B cell (primary cell): ENCODE measurements around the gene DNAL1. TPM values are rescaled to one million over a fixed set of nuclear protein-coding genes. Genes with fewer than 3 reads are reported as not detected.

ENCODE experiments used
- ATAC-seq: fragments of 200-7000 bp; cut with Tn5 transposase; one replicate; pipeline ENCODE4 v1.10.0; 2021; ENCODE audit warnings: low read depth, mild to moderate bottlenecking, moderate number of reproducible peaks, moderate library complexity
- CTCF ChIA-PET: fragments of 350-600 bp; sonication (Branson Sonifier 250); formaldehyde crosslinking; loops from one replicate; lab custom pipeline; 2021; ENCODE audit warnings: antibody characterized with exemption, inconsistent platforms; lab: Charles Lee
- POLR2A ChIA-PET: fragments of 350-600 bp; sonication (Branson Sonifier 250); formaldehyde crosslinking; loops from one replicate; lab custom pipeline; 2021; ENCODE audit warnings: antibody characterized with exemption; lab: Charles Lee
- DNase-seq: peaks from one replicate; pipeline ENCODE4 v3.0.0; 2013
- H2AFZ ChIP-seq: 2 replicates; pipeline ENCODE4 v1.6.1; 2012; ENCODE audit warnings: mild to moderate bottlenecking, low read depth, low read length; ENCODE audit not compliant: insufficient read depth, poor library complexity, severe bottlenecking
- H3K27ac ChIP-seq, 2 donors: 1 replicate in 1 of 2; 2 replicates in 1 of 2; pipeline ENCODE4 v1.5.1; 2012 to 2013; ENCODE audit warnings: low read length in 2 of 2, mild to moderate bottlenecking in 2 of 2, moderate library complexity in 1 of 2
- H3K27me3 ChIP-seq, 4 experiments: fragments of 200-600 bp in 1 of 4; sonication (generic) in 1 of 4; replicated peaks in 1 of 4; 1 replicate in 2 of 4; 2 replicates in 2 of 4; pipeline versions ENCODE4 v1.6.1 to v1.7.0; 2013 to 2016; ENCODE audit warnings: low read length in 3 of 4, mild to moderate bottlenecking in 2 of 4, mixed read lengths in 1 of 4, moderate library complexity in 1 of 4; ENCODE audit not compliant: insufficient read depth in 4 of 4, control insufficient read depth in 3 of 4; ENCODE audit errors: control extremely low read depth in 1 of 4
- H3K36me3 ChIP-seq, 2 experiments: replicated peaks in 1 of 2; 1 replicate in 1 of 2; 2 replicates in 1 of 2; pipeline versions ENCODE4 v1.6.1 to v1.7.1; 2013; ENCODE audit warnings: low read length in 1 of 2; ENCODE audit not compliant: insufficient read depth in 2 of 2, control insufficient read depth in 1 of 2; ENCODE audit errors: control extremely low read depth in 1 of 2, extremely low read depth in 1 of 2
- H3K4me1 ChIP-seq, 2 donors: fragments of 200-600 bp in 1 of 2; sonication (generic) in 1 of 2; 1 replicate in 1 of 2; 2 replicates in 1 of 2; pipeline versions ENCODE4 v1.5.1 to v1.6.1; 2013 to 2017; ENCODE audit warnings: low read length in 2 of 2; ENCODE audit not compliant: control insufficient read depth in 2 of 2, insufficient read depth in 2 of 2
- H3K4me2 ChIP-seq: replicated peaks from 2 replicates; pipeline ENCODE3; 2012; ENCODE audit warnings: mild to moderate bottlenecking, low read depth, low read length; ENCODE audit not compliant: poor library complexity, severe bottlenecking
- H3K4me3 ChIP-seq, 5 experiments: fragments of 200-600 bp in 1 of 5; sonication (generic) in 1 of 5; 1 replicate in 3 of 5; 2 replicates in 2 of 5; pipeline versions ENCODE4 v1.5.1 to v1.7.0; 2011 to 2016; ENCODE audit warnings: low read length in 4 of 5, mild to moderate bottlenecking in 4 of 5, low read depth in 2 of 5, control low read depth in 1 of 5, moderate library complexity in 1 of 5; ENCODE audit not compliant: insufficient read depth in 1 of 5; ENCODE audit errors: control extremely low read depth in 1 of 5, extremely low read depth in 1 of 5
- H3K79me2 ChIP-seq: fragments of 200-600 bp; sonication (generic); one replicate; pipeline ENCODE4 v1.6.0; 2016; ENCODE audit warnings: low read length; ENCODE audit not compliant: control insufficient read depth, insufficient read depth
- H3K9ac ChIP-seq: fragments of 200-600 bp; sonication (generic); 2 replicates; pipeline ENCODE4 v1.6.1; 2017; ENCODE audit warnings: mild to moderate bottlenecking, low read length, moderate library complexity
- H3K9me3 ChIP-seq, 3 donors: one replicate each; pipeline versions ENCODE4 v1.6.1 to v1.7.1; 2013; ENCODE audit warnings: low read length in 2 of 3; ENCODE audit not compliant: control insufficient read depth in 2 of 3, insufficient read depth in 1 of 3; ENCODE audit errors: control extremely low read depth in 1 of 3
- H4K20me1 ChIP-seq: 2 replicates; pipeline ENCODE4 v1.6.0; 2012; ENCODE audit warnings: mild to moderate bottlenecking, low read length; ENCODE audit not compliant: insufficient read depth, control insufficient read depth, poor library complexity, severe bottlenecking
- H3K27ac Mint-ChIP-seq: one replicate; pipeline ENCODE4 v1.8.0; 2021; ENCODE audit warnings: mixed read lengths
- H3K27me3 Mint-ChIP-seq: one replicate; pipeline ENCODE4 v1.8.0; 2021; ENCODE audit warnings: mixed read lengths
- H3K4me1 Mint-ChIP-seq: one replicate; pipeline ENCODE4 v1.8.0; 2021; ENCODE audit warnings: mixed read lengths
- H3K4me3 Mint-ChIP-seq: one replicate; pipeline ENCODE4 v1.8.0; 2021; ENCODE audit warnings: mixed read lengths
- H3K9me3 Mint-ChIP-seq: one replicate; pipeline ENCODE4 v1.8.0; 2022; ENCODE audit warnings: mixed read lengths; ENCODE audit not compliant: insufficient read depth
- CTCF ChIP-seq: fragments of 200-600 bp; IDR thresholded peaks from one replicate; pipeline ENCODE4 v1.8.0; 2022; ENCODE audit warnings: antibody characterized with exemption, mild to moderate bottlenecking
- EZH2 ChIP-seq: IDR thresholded peaks from 2 replicates; pipeline ENCODE4 v1.6.1; 2012; ENCODE audit warnings: borderline replicate concordance, low read depth, mild to moderate bottlenecking, moderate library complexity, low read length; ENCODE audit not compliant: insufficient read depth, poor library complexity, severe bottlenecking
- WGBS: methylation state at CpG from one replicate; pipeline ENCODE4 v1.1.5; 2013; ENCODE audit warnings: missing lambda C conversion rate; ENCODE audit not compliant: insufficient coverage; 5-methylcytosine and 5-hydroxymethylcytosine counted together
- intact Hi-C: fragments of 100-400 bp; cut with micrococcal nuclease; formaldehyde crosslinking; loops from one replicate; pipeline ENCODE4 v1.10.0; 2022
- polyA plus RNA-seq: library from polyadenylated mRNA; depleted of rRNA; stranded (reverse); fragments of >200 nt; gene quantifications from 2 replicates; pipeline ENCODE4 v1.2.3, GENCODE V29; 2012
- total RNA-seq, 2 donors: library from RNA; stranded (reverse); fragments of 120-200 nt in 1 of 2; gene quantifications; 1 replicate in 1 of 2; 2 replicates in 1 of 2; pipeline versions ENCODE4 v1.2.3 to v1.2.4, GENCODE V29; 2013 to 2022

Gene DNAL1
- total and polyA plus RNA-seq, 2 donors (not counting 1 experiment from before 2014, with no cell fraction given): 2.0 to 10.7 TPM

- no peak for TF ChIP-seq EZH2
- no peak for TF ChIP-seq CTCF
- ChIA-PET POLR2A (no interaction called here), CTCF (interaction anchor here (0.7 kb wide), 1 partner anchor 50 kb away, joined by 3 read pairs; no protein-coding TSS in a partner anchor)
- no peaks in the 10 kb centered on the region for H3K9me3 Mint-ChIP-seq
- H4K20me1 ChIP-seq: no peaks in the 10 kb centered on the region
- no peak overlapping the region for H3K27ac ChIP-seq
- no peaks in the 10 kb centered on the region for H3K36me3 ChIP-seq
- no peak overlapping the region for H3K27ac Mint-ChIP-seq
- H3K79me2 ChIP-seq: no peaks in the 10 kb centered on the region
- H3K4me1 ChIP-seq: no peaks in the 10 kb centered on the region
- H3K9me3 ChIP-seq: no peaks in the 10 kb centered on the region
- intact Hi-C loops: no loop called here
- no peak overlapping the region for H3K9ac ChIP-seq
- no peak overlapping the region for H3K4me3 Mint-ChIP-seq
- no CpG with 5 or more reads among the region's 1 CpG for WGBS
- no peak overlapping the region for H3K4me3 ChIP-seq
- H2AFZ ChIP-seq: no peak overlapping the region
- ATAC-seq (no peak), DNase-seq (no peak)
- no peak overlapping the region for H3K4me2 ChIP-seq
- H3K4me1 Mint-ChIP-seq: no peaks in the 10 kb centered on the region
- no peaks in the 10 kb centered on the region for H3K27me3 Mint-ChIP-seq
- H3K27me3 ChIP-seq: no peaks in the 10 kb centered on the region
These were observed 17.7 kb downstream of the DNAL1 start for GRCh38 chr14:73662487-73662943.

- intact Hi-C loops: no loop called here
- no peak overlapping the region for H3K4me2 ChIP-seq
- H2AFZ ChIP-seq: no peak overlapping the region
- Mint-ChIP-seq H3K4me1 (no peaks in the 10 kb centered on the region), H3K27ac (no peak overlapping the region), H3K9me3 (no peaks in the 10 kb centered on the region), H3K27me3 (no peaks in the 10 kb centered on the region), H3K4me3 (no peak overlapping the region)
- H3K9me3 ChIP-seq: no peaks in the 10 kb centered on the region
- ATAC-seq (no peak), DNase-seq (no peak)
- no peak overlapping the region for H3K27ac ChIP-seq
- H4K20me1 ChIP-seq: no peaks in the 10 kb centered on the region
- no peaks in the 10 kb centered on the region for H3K79me2 ChIP-seq
- no peak overlapping the region for H3K9ac ChIP-seq
- no peak for TF ChIP-seq EZH2
- no peak for TF ChIP-seq CTCF
- H3K4me3 ChIP-seq: no peak overlapping the region
- CTCF ChIA-PET: interaction anchor here (0.7 kb wide), 1 partner anchor 222 kb away, joined by 4 read pairs; no protein-coding TSS in a partner anchor
- H3K27me3 ChIP-seq: no peaks in the 10 kb centered on the region
- H3K36me3 ChIP-seq: no peaks in the 10 kb centered on the region
- POLR2A ChIA-PET: no interaction called here
- H3K4me1 ChIP-seq: no peaks in the 10 kb centered on the region
These were observed 18.9 kb downstream of the DNAL1 start for GRCh38 chr14:73663548-73664212.
